Heart right ventricle (tissue), 16 donors: ENCODE data around the gene GAN. TPM values are rescaled to one million over a fixed set of nuclear protein-coding genes. Genes with fewer than 3 reads are reported as not detected.

ENCODE experiments used
- ATAC-seq, 8 donors: fragments of 200-7000 bp; cut with Tn5 transposase; one replicate each; pipeline ENCODE4 v1.9.1; 2020; ENCODE audit warnings: mild to moderate bottlenecking in 8 of 8, moderate library complexity in 8 of 8, moderate number of reproducible peaks in 1 of 8
- DNase-seq, 2 donors: peaks; one replicate each; pipeline ENCODE4 v3.0.0-alpha.2; 2020
- H3K27ac ChIP-seq, 10 donors: fragments of 200-600 bp; sonication (generic) in 2 of 10; one replicate each; pipeline versions ENCODE4 v1.5.0 to v1.8.0; 2020 to 2022; ENCODE audit warnings: mild to moderate bottlenecking in 3 of 10
- H3K27me3 ChIP-seq, 7 donors: fragments of 200-600 bp; one replicate each; pipeline ENCODE4 v1.8.0; 2021 to 2022; ENCODE audit warnings: mild to moderate bottlenecking in 2 of 7
- H3K36me3 ChIP-seq, 9 donors: fragments of 200-600 bp; sonication (generic) in 1 of 9; one replicate each; pipeline versions ENCODE4 v1.5.0 to v1.8.0; 2020 to 2022; ENCODE audit warnings: mild to moderate bottlenecking in 2 of 9
- H3K4me1 ChIP-seq, 9 donors: fragments of 200-600 bp; sonication (generic) in 1 of 9; one replicate each; pipeline versions ENCODE4 v1.5.0 to v1.8.0; 2020 to 2022; ENCODE audit warnings: mild to moderate bottlenecking in 4 of 9
- H3K4me3 ChIP-seq, 10 donors: fragments of 200-600 bp; sonication (generic) in 2 of 10; one replicate each; pipeline versions ENCODE4 v1.5.0 to v1.8.0; 2020 to 2022; ENCODE audit warnings: mild to moderate bottlenecking in 7 of 10, moderate library complexity in 2 of 10
- H3K9me3 ChIP-seq, 11 donors: fragments of 200-600 bp in 10 of 11; sonication (generic) in 2 of 11; one replicate each; pipeline versions ENCODE4 v1.5.0 to v1.8.0; 2013 to 2022; ENCODE audit warnings: mild to moderate bottlenecking in 2 of 11, control low read depth in 1 of 11, moderate library complexity in 1 of 11
- CTCF ChIP-seq, 9 donors: fragments of 200-600 bp; sonication (generic) in 2 of 9; IDR thresholded peaks; one replicate each; pipeline versions ENCODE4 v1.5.0 to v1.8.0; 2021 to 2022; ENCODE audit warnings: antibody characterized with exemption in 9 of 9, mild to moderate bottlenecking in 5 of 9, moderate library complexity in 1 of 9
- WGBS, 2 donors: extraction: QIAGEN DNeasy Blood & Tissue Kit; methylation state at CpG; one replicate each; pipeline ENCODE4 v1.1.7; 2013; ENCODE audit warnings: inconsistent platforms in 1 of 2; 5-methylcytosine and 5-hydroxymethylcytosine counted together
- intact Hi-C, 10 donors: fragments of 100-400 bp; cut with DNase I; formaldehyde crosslinking; loops; one replicate each; pipeline versions ENCODE4 v1.11.1 to v1.14.2; 2022
- polyA plus RNA-seq, 2 donors: library from polyadenylated mRNA; stranded (reverse); fragments of 200-250 nt; gene quantifications; one replicate each; pipeline ENCODE4 v1.2.3, GENCODE V29; 2013
- total RNA-seq, 10 donors: library from RNA; stranded (reverse); fragmentation: NEBNext Ultra II Directional in 3 of 10; extraction: Animal tissue kit (Norgen Biotek cat#: 25700) in 3 of 10; gene quantifications; one replicate each; pipeline versions ENCODE4 v1.2.1 to v1.2.4, GENCODE V29; 2021 to 2023
- donor health status: Arrhythmogenic right ventricular cardiomyopathy.
- donor health status: ischemic (EF 13 %, LVEDD 7.1; RV severe dilation, severe dysfunction).
- donor health status: healthy with polysubstance abuse.
- donor health status: DM: no; HTN: yes; CAD: no.
- donor health status: DM: no; HTN: no; CAD: no.
- donor health status: ischemic (EF 25% LVEDD 6.9; RV normal size, moderate dysfunction).
- donor health status: ischemic (EF 25% LVEDD 5.7; RV mildly dilated, moderate dysfunction).
- donor health status: healthy.
- donor health status: DM: yes; HTN: yes; CAD: no.
- donor health status: Ischemic cardiomyopathy.
- donor health status: ischemic (EF 35%, LVEDD 5.7; RV mildly dilated, moderate dysfunction).
- donor health status: nonischemic (EF 11% LVEDD 7.7; RV severe dilation, severe dysfunction).
- donor health status: DM: yes; HTN: yes; CAD: no.
- donor health status: PGD.
- donor health status: ischemic (EF 29% LVEDD 5.4; RV normal size, mild dysfunction).
- donor health status: nonischemic (EF 23%, LVEDD 6.1; RV moderate dilation, normal function).

The GAN gene
- total and polyA plus RNA-seq, 12 donors: 0.94 to 17.7 (median 12.2) TPM

GRCh38 chr16:81350306-81350615 is 35.5 kb downstream of the GAN start:
- Histone ChIP-seq H3K36me3 (peaks cover 0 to 36% (median 11%) of the 10 kb centered on the region in 9 donors), H3K27me3 (no peaks in the 10 kb centered on the region), H3K4me1 (no peaks in the 10 kb centered on the region), H3K27ac (no peak overlapping the region), H3K9me3 (peaks cover 0 to 38% (median 26%) of the 10 kb centered on the region in 11 donors), H3K4me3 (no peak overlapping the region)
- TF ChIP-seq CTCF (IDR thresholded peaks at IDR 0.05): peak in 4 of 9 donors; percentile 6 to 24 (median 10)
- DNase-seq (no peak), ATAC-seq (no peak)
- intact Hi-C loops: loop anchor here in 1 of 10 donors (10.0 kb wide), 1 partner anchor 145 kb away; no protein-coding TSS in a partner anchor
- WGBS, 2 donors: 96 to 97% methylated on average over 4 of the region's 4 CpGs

GRCh38 chr16:81353895-81354294 is 39.1 kb downstream of the GAN start:
- H3K27me3 ChIP-seq: no peaks in the 10 kb centered on the region

GRCh38 chr16:81357711-81358260 is 43.0 kb downstream of the GAN start:
- intact Hi-C loops: loop anchor here in 1 of 10 donors (10.0 kb wide), 1 partner anchor 153 kb away; no protein-coding TSS in a partner anchor
- H3K27me3 ChIP-seq: no peaks in the 10 kb centered on the region
- no peaks in the 10 kb centered on the region for H3K9me3 ChIP-seq
- no peaks in the 10 kb centered on the region for H3K4me1 ChIP-seq
- 93 to 95% methylated on average over 9 of the region's 9 CpGs for WGBS, 2 donors
- DNase-seq: no peak
- H3K36me3 ChIP-seq: peaks cover 0 to 81% (median 17%) of the 10 kb centered on the region in 9 donors
- no peak for TF ChIP-seq CTCF (IDR thresholded peaks at IDR 0.05)
- no peak overlapping the region for H3K27ac ChIP-seq
- H3K4me3 ChIP-seq: no peak overlapping the region
- no peak for ATAC-seq

More at GRCh38 chr16:81353895-81354294, 39.1 kb downstream of the GAN start:
- H3K9me3 ChIP-seq: peaks cover 0 to 1% (median 0%) of the 10 kb centered on the region in 11 donors
- H3K36me3 ChIP-seq: peaks cover 0 to 66% (median 18%) of the 10 kb centered on the region in 9 donors
- TF ChIP-seq CTCF (IDR thresholded peaks at IDR 0.05): no peak
- H3K4me1 ChIP-seq: no peaks in the 10 kb centered on the region
- ATAC-seq: no peak
- H3K27ac ChIP-seq: no peak overlapping the region
- intact Hi-C loops: loop anchor here in 1 of 10 donors (10.0 kb wide), 1 partner anchor 149 kb away; no protein-coding TSS in a partner anchor
- no peak for DNase-seq
- no peak overlapping the region for H3K4me3 ChIP-seq
- 95 to 98% methylated on average over 3 of the region's 3 CpGs for WGBS, 2 donors

- no peak overlapping the region for H3K27ac ChIP-seq
- no peaks in the 10 kb centered on the region for H3K27me3 ChIP-seq
- H3K4me3 ChIP-seq: no peak overlapping the region
- H3K9me3 ChIP-seq: no peaks in the 10 kb centered on the region
- 85 to 91% methylated on average over 1 of the region's 1 CpG for WGBS, 2 donors
- no peaks in the 10 kb centered on the region for H3K4me1 ChIP-seq
- intact Hi-C loops: loop anchor here in 1 of 10 donors (10.0 kb wide), 1 partner anchor 154 kb away; no protein-coding TSS in a partner anchor
- no peak for ATAC-seq
- no peak for TF ChIP-seq CTCF (IDR thresholded peaks at IDR 0.05)
- no peak for DNase-seq
- H3K36me3 ChIP-seq: peaks cover 0 to 87% (median 25%) of the 10 kb centered on the region in 9 donors
Observed at GRCh38 chr16:81358860-81359259, 44.1 kb downstream of the GAN start.
